C4-2B (cell line): Measurements from ENCODE around the gene PRPF18.

Source experiments
- CTCF ChIP-seq: fragments of 450-650 bp; conservative IDR thresholded peaks from 2 replicates; pipeline ENCODE4 v1.5.1; 2017; ENCODE audit warnings: mild to moderate bottlenecking
- ZFX ChIP-seq: fragments of 450-650 bp; IDR thresholded peaks from 2 replicates; pipeline ENCODE4 v1.6.1; 2017

- TF ChIP-seq CTCF (no peak), ZFX (no peak)
Measured at GRCh38 chr10:13671904-13672303, 85.1 kb downstream of the PRPF18 start.
